ENCODE results near the gene FOXE3.

- no peak for TF ChIP-seq EZH2 (IDR thresholded peaks at IDR 0.05)
- TF ChIP-seq POLR2AphosphoS5 (IDR thresholded peaks at IDR 0.05; ENCODE audit: borderline replicate concordance, low read depth, low read length): no peak
Observed at GRCh38 chr1:47436979-47437446, 20.9 kb downstream of the FOXE3 start.

Data from SK-N-MC (cell line).